Gastroesophageal sphincter (tissue), 3 donors: ENCODE results near the gene DAB1.

Experiments used
- POLR2A ChIP-seq, 2 donors: fragments of 450-650 bp; IDR thresholded peaks; one replicate each; pipeline ENCODE4 v1.6.1; 2017; ENCODE audit warnings: antibody characterized with exemption in 2 of 2, mild to moderate bottlenecking in 2 of 2, moderate library complexity in 1 of 2
- POLR2AphosphoS5 ChIP-seq: sonication (generic); formaldehyde crosslinking; IDR thresholded peaks from one replicate; pipeline ENCODE4 v1.6.1; 2017; ENCODE audit warnings: antibody characterized with exemption
- TF ChIP-seq, protein P1 (sequence below), 4 experiments: fragments of 200-600 bp in 2 of 4; fragments of 450-650 bp in 2 of 4; sonication (generic) in 1 of 4; IDR thresholded peaks; one replicate each; pipeline ENCODE4 v1.5.1; 2017 to 2019; ENCODE audit warnings: antibody characterized with exemption in 4 of 4, mild to moderate bottlenecking in 2 of 4, moderate library complexity in 2 of 4

GRCh38 chr1:57192222-57192621 is 231.6 kb downstream of the DAB1 start:
- TF ChIP-seq, protein P1, sequence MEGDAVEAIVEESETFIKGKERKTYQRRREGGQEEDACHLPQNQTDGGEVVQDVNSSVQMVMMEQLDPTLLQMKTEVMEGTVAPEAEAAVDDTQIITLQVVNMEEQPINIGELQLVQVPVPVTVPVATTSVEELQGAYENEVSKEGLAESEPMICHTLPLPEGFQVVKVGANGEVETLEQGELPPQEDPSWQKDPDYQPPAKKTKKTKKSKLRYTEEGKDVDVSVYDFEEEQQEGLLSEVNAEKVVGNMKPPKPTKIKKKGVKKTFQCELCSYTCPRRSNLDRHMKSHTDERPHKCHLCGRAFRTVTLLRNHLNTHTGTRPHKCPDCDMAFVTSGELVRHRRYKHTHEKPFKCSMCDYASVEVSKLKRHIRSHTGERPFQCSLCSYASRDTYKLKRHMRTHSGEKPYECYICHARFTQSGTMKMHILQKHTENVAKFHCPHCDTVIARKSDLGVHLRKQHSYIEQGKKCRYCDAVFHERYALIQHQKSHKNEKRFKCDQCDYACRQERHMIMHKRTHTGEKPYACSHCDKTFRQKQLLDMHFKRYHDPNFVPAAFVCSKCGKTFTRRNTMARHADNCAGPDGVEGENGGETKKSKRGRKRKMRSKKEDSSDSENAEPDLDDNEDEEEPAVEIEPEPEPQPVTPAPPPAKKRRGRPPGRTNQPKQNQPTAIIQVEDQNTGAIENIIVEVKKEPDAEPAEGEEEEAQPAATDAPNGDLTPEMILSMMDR (IDR thresholded peaks at IDR 0.05), result no peak
- no peak for TF ChIP-seq POLR2A (IDR thresholded peaks at IDR 0.05)
- TF ChIP-seq POLR2AphosphoS5, result no peak
